Stimulated activated memory B cell treated with anti-CD40 and anti-IgM and Interleukin-4, amounts not matched to agents 10 μg/mL and 1 μg/mL and 100 μg/mL, for 72 hours (primary cell): ENCODE results near the gene C10orf71.

ENCODE experiments used
- ATAC-seq: fragments of 150-1000 bp; cut with Tn5 transposase; 2 replicates; pipeline ENCODE4 v1.10.0; 2021
- H3K27ac Mint-ChIP-seq: one replicate; pipeline ENCODE4 v1.8.0; 2022; ENCODE audit warnings: mild to moderate bottlenecking, mixed read lengths
- H3K27me3 Mint-ChIP-seq: one replicate; pipeline ENCODE4 v1.8.0; 2022; ENCODE audit warnings: mixed read lengths
- H3K36me3 Mint-ChIP-seq: one replicate; pipeline ENCODE4 v1.8.0; 2022; ENCODE audit warnings: mixed read lengths
- H3K4me1 Mint-ChIP-seq: one replicate; pipeline ENCODE4 v1.8.0; 2022; ENCODE audit warnings: mixed read lengths
- H3K4me3 Mint-ChIP-seq: one replicate; pipeline ENCODE4 v1.8.0; 2022; ENCODE audit warnings: mild to moderate bottlenecking, moderate library complexity, mixed read lengths
- H3K9me3 Mint-ChIP-seq: one replicate; pipeline ENCODE4 v1.8.0; 2022; ENCODE audit warnings: mixed read lengths

The C10orf71 gene

GRCh38 chr10:49311555-49312236 lies 12.7 kb downstream of the C10orf71 start:
- H3K27ac Mint-ChIP-seq, result peak overlapping the region; percentile 53
- no peak overlapping the region for H3K4me3 Mint-ChIP-seq
- H3K4me1 Mint-ChIP-seq, result peaks cover 38% of the 10 kb centered on the region
- no peaks in the 10 kb centered on the region for H3K36me3 Mint-ChIP-seq
- no peak for ATAC-seq
- no peaks in the 10 kb centered on the region for H3K27me3 Mint-ChIP-seq
- peaks cover 2% of the 10 kb centered on the region for H3K9me3 Mint-ChIP-seq

- ATAC-seq, result no peak
- Mint-ChIP-seq H3K4me3 (no peak overlapping the region), H3K4me1 (peaks cover 38% of the 10 kb centered on the region), H3K9me3 (peaks cover 2% of the 10 kb centered on the region), H3K36me3 (no peaks in the 10 kb centered on the region), H3K27me3 (no peaks in the 10 kb centered on the region), H3K27ac (no peak overlapping the region)
Measured at GRCh38 chr10:49312246-49312869, 13.4 kb downstream of the C10orf71 start.

- Mint-ChIP-seq H3K4me3 (no peak overlapping the region), H3K36me3 (no peaks in the 10 kb centered on the region), H3K27me3 (no peaks in the 10 kb centered on the region), H3K9me3 (peaks cover 2% of the 10 kb centered on the region), H3K4me1 (peaks cover 38% of the 10 kb centered on the region), H3K27ac (no peak overlapping the region)
- no peak for ATAC-seq
Measured at GRCh38 chr10:49313501-49314070, 14.6 kb downstream of the C10orf71 start.

GRCh38 chr10:49314806-49315205 lies 15.8 kb downstream of the C10orf71 start:
- H3K27ac Mint-ChIP-seq, result no peak overlapping the region
- H3K4me3 Mint-ChIP-seq, result no peak overlapping the region
- H3K4me1 Mint-ChIP-seq, result peaks cover 32% of the 10 kb centered on the region
- no peak for ATAC-seq
- H3K36me3 Mint-ChIP-seq, result no peaks in the 10 kb centered on the region
- H3K27me3 Mint-ChIP-seq, result no peaks in the 10 kb centered on the region
- peaks cover 2% of the 10 kb centered on the region for H3K9me3 Mint-ChIP-seq

- H3K27me3 Mint-ChIP-seq, result no peaks in the 10 kb centered on the region
- H3K36me3 Mint-ChIP-seq, result no peaks in the 10 kb centered on the region
- no peaks in the 10 kb centered on the region for H3K9me3 Mint-ChIP-seq
- peaks cover 9% of the 10 kb centered on the region for H3K4me1 Mint-ChIP-seq
- no peak overlapping the region for H3K27ac Mint-ChIP-seq
- ATAC-seq, result no peak
- H3K4me3 Mint-ChIP-seq, result no peak overlapping the region
Measured at GRCh38 chr10:49318028-49318427, 19.1 kb downstream of the C10orf71 start.

GRCh38 chr10:49318755-49319154 lies 19.8 kb downstream of the C10orf71 start:
- H3K27ac Mint-ChIP-seq, result no peak overlapping the region
- no peaks in the 10 kb centered on the region for H3K9me3 Mint-ChIP-seq
- no peaks in the 10 kb centered on the region for H3K36me3 Mint-ChIP-seq
- no peaks in the 10 kb centered on the region for H3K27me3 Mint-ChIP-seq
- H3K4me1 Mint-ChIP-seq, result peaks cover 2% of the 10 kb centered on the region
- ATAC-seq, result no peak
- H3K4me3 Mint-ChIP-seq, result no peak overlapping the region

- Mint-ChIP-seq H3K4me3 (no peak overlapping the region), H3K4me1 (no peaks in the 10 kb centered on the region), H3K9me3 (no peaks in the 10 kb centered on the region), H3K27me3 (no peaks in the 10 kb centered on the region), H3K27ac (no peak overlapping the region), H3K36me3 (no peaks in the 10 kb centered on the region)
- ATAC-seq, result no peak
Measured at GRCh38 chr10:49319206-49319605, 20.2 kb downstream of the C10orf71 start.

GRCh38 chr10:49320191-49320590 lies 21.2 kb downstream of the C10orf71 start:
- Mint-ChIP-seq H3K4me1 (peaks cover 6% of the 10 kb centered on the region), H3K27ac (no peak overlapping the region), H3K27me3 (no peaks in the 10 kb centered on the region), H3K4me3 (no peak overlapping the region), H3K9me3 (no peaks in the 10 kb centered on the region), H3K36me3 (no peaks in the 10 kb centered on the region)
- ATAC-seq, result no peak

- H3K4me3 Mint-ChIP-seq, result no peak overlapping the region
- no peaks in the 10 kb centered on the region for H3K27me3 Mint-ChIP-seq
- peaks cover 6% of the 10 kb centered on the region for H3K4me1 Mint-ChIP-seq
- H3K36me3 Mint-ChIP-seq, result no peaks in the 10 kb centered on the region
- no peak for ATAC-seq
- H3K9me3 Mint-ChIP-seq, result no peaks in the 10 kb centered on the region
- no peak overlapping the region for H3K27ac Mint-ChIP-seq
Measured at GRCh38 chr10:49321021-49321420, 22.1 kb downstream of the C10orf71 start.

- Mint-ChIP-seq H3K9me3 (no peaks in the 10 kb centered on the region), H3K27ac (no peak overlapping the region), H3K27me3 (no peaks in the 10 kb centered on the region), H3K4me3 (no peak overlapping the region), H3K4me1 (peaks cover 6% of the 10 kb centered on the region), H3K36me3 (no peaks in the 10 kb centered on the region)
- ATAC-seq, result no peak
Measured at GRCh38 chr10:49322371-49323170, 23.6 kb downstream of the C10orf71 start.

GRCh38 chr10:49323171-49323895 lies 24.4 kb downstream of the C10orf71 start:
- no peak for ATAC-seq
- no peaks in the 10 kb centered on the region for H3K27me3 Mint-ChIP-seq
- H3K27ac Mint-ChIP-seq, result no peak overlapping the region
- peaks cover 6% of the 10 kb centered on the region for H3K4me1 Mint-ChIP-seq
- no peak overlapping the region for H3K4me3 Mint-ChIP-seq
- no peaks in the 10 kb centered on the region for H3K9me3 Mint-ChIP-seq
- H3K36me3 Mint-ChIP-seq, result no peaks in the 10 kb centered on the region

- ATAC-seq, result no peak
- H3K4me3 Mint-ChIP-seq, result no peak overlapping the region
- no peaks in the 10 kb centered on the region for H3K36me3 Mint-ChIP-seq
- no peak overlapping the region for H3K27ac Mint-ChIP-seq
- H3K27me3 Mint-ChIP-seq, result no peaks in the 10 kb centered on the region
- no peaks in the 10 kb centered on the region for H3K9me3 Mint-ChIP-seq
- H3K4me1 Mint-ChIP-seq, result peaks cover 6% of the 10 kb centered on the region
Measured at GRCh38 chr10:49323896-49324270, 24.9 kb downstream of the C10orf71 start.

- Mint-ChIP-seq H3K4me1 (peaks cover 6% of the 10 kb centered on the region), H3K27me3 (no peaks in the 10 kb centered on the region), H3K36me3 (no peaks in the 10 kb centered on the region), H3K27ac (no peak overlapping the region), H3K9me3 (no peaks in the 10 kb centered on the region), H3K4me3 (no peak overlapping the region)
- ATAC-seq, result no peak
Measured at GRCh38 chr10:49324711-49325110, 25.7 kb downstream of the C10orf71 start.

- Mint-ChIP-seq H3K27me3 (no peaks in the 10 kb centered on the region), H3K36me3 (no peaks in the 10 kb centered on the region), H3K4me3 (no peak overlapping the region), H3K4me1 (peaks cover 6% of the 10 kb centered on the region), H3K27ac (no peak overlapping the region), H3K9me3 (no peaks in the 10 kb centered on the region)
- no peak for ATAC-seq
Measured at GRCh38 chr10:49325131-49325915, 26.4 kb downstream of the C10orf71 start.
